Left lobe of liver (tissue), 2 donors: Measurements from ENCODE around the gene ZNF470. TPM values are rescaled to one million over a fixed set of nuclear protein-coding genes. Genes with fewer than 3 reads are reported as not detected.

Source experiments
- ATAC-seq: fragments of 200-7000 bp; cut with Tn5 transposase; one replicate; pipeline ENCODE4 v1.9.1; 2020; ENCODE audit warnings: mild to moderate bottlenecking, moderate library complexity
- DNase-seq: peaks from one replicate; pipeline ENCODE4 v3.0.0-alpha.2; 2020; ENCODE audit warnings: low spot score
- total RNA-seq: library from RNA; stranded (reverse); gene quantifications from one replicate; pipeline ENCODE4 v1.2.1, GENCODE V29; 2021
- donor health status: DM: no; HTN: no; CAD: no; lungs with moderate emphysema.
- donor health status: DM: no; HTN: yes; CAD: no.

ZNF470 gene
- total RNA-seq, 1 donor from 2014 or later, result 2.7 TPM

GRCh38 chr19:56603829-56604228 is 36.6 kb downstream of the ZNF470 start:
- ATAC-seq, result no peak
- DNase-seq, result no peak

- DNase-seq (no peak), ATAC-seq (no peak)
Observed at GRCh38 chr19:56608274-56608964, 41.2 kb downstream of the ZNF470 start.

GRCh38 chr19:56611288-56611687 is 44.0 kb downstream of the ZNF470 start:
- DNase-seq (no peak), ATAC-seq (no peak)

- DNase-seq (no peak), ATAC-seq (no peak)
Observed at GRCh38 chr19:56612737-56613136, 45.5 kb downstream of the ZNF470 start.

- no peak for ATAC-seq
Observed at GRCh38 chr19:56613639-56614038, 46.4 kb downstream of the ZNF470 start.

GRCh38 chr19:56617531-56617930 is 50.3 kb downstream of the ZNF470 start:
- DNase-seq, result no peak
- no peak for ATAC-seq

More at GRCh38 chr19:56613639-56614038, 46.4 kb downstream of the ZNF470 start:
- DNase-seq, result no peak

- DNase-seq, result no peak
- ATAC-seq, result no peak
Observed at GRCh38 chr19:56619121-56619520, 51.9 kb downstream of the ZNF470 start.

- ATAC-seq (no peak), DNase-seq (no peak)
Observed at GRCh38 chr19:56622374-56622773, 55.1 kb downstream of the ZNF470 start.

- DNase-seq (no peak), ATAC-seq (no peak)
Observed at GRCh38 chr19:56623006-56623405, 55.7 kb downstream of the ZNF470 start.

GRCh38 chr19:56625708-56626107 is 58.4 kb downstream of the ZNF470 start:
- no peak for ATAC-seq
- DNase-seq, result no peak

GRCh38 chr19:56633021-56633420 is 65.8 kb downstream of the ZNF470 start:
- DNase-seq (no peak), ATAC-seq (no peak)

GRCh38 chr19:56637976-56638555 is 70.8 kb downstream of the ZNF470 start:
- DNase-seq, result no peak
- ATAC-seq, result peak; percentile 53

Other genes with a start within 250 kb of the ZNF470 start
- 1.2 TPM for gene ZNF582, start 173.9 kb upstream of the ZNF470 start, total RNA-seq
- gene ZNF583, start 163.1 kb upstream of the ZNF470 start, total RNA-seq, result 1.1 TPM
- 0.63 TPM for gene ZNF667, start 90.1 kb upstream of the ZNF470 start, total RNA-seq
- gene ZNF471, start 59.6 kb upstream of the ZNF470 start, total RNA-seq, result 1.3 TPM
- gene ZFP28, start 28.5 kb upstream of the ZNF470 start, total RNA-seq, result 0.45 TPM
- 1.8 TPM for gene ZNF71, start 27.8 kb downstream of the ZNF470 start, total RNA-seq
- gene SMIM17, start 75.7 kb downstream of the ZNF470 start, total RNA-seq, result not detected
- 0.58 TPM for gene ZNF835, start 104.3 kb downstream of the ZNF470 start, total RNA-seq